HFF-Myc (cell line): ENCODE data around the gene AGXT.

Source experiments
- DNase-seq: peaks from one replicate; pipeline ENCODE4 v3.0.0-alpha.2; 2011; ENCODE audit warnings: low read depth; ENCODE audit errors: extremely low read depth
- H3K4me3 ChIP-seq: replicated peaks from 2 replicates; pipeline ENCODE4 v1.5.1; 2011; ENCODE audit warnings: low read depth, mild to moderate bottlenecking, control low read depth, low read length
- TF ChIP-seq, protein P1 (sequence below): IDR thresholded peaks from 2 replicates; pipeline ENCODE4 v1.5.1; 2012; ENCODE audit warnings: mild to moderate bottlenecking, low read depth, low read length, control low read depth; ENCODE audit errors: missing control alignments

The AGXT gene

DNA sequence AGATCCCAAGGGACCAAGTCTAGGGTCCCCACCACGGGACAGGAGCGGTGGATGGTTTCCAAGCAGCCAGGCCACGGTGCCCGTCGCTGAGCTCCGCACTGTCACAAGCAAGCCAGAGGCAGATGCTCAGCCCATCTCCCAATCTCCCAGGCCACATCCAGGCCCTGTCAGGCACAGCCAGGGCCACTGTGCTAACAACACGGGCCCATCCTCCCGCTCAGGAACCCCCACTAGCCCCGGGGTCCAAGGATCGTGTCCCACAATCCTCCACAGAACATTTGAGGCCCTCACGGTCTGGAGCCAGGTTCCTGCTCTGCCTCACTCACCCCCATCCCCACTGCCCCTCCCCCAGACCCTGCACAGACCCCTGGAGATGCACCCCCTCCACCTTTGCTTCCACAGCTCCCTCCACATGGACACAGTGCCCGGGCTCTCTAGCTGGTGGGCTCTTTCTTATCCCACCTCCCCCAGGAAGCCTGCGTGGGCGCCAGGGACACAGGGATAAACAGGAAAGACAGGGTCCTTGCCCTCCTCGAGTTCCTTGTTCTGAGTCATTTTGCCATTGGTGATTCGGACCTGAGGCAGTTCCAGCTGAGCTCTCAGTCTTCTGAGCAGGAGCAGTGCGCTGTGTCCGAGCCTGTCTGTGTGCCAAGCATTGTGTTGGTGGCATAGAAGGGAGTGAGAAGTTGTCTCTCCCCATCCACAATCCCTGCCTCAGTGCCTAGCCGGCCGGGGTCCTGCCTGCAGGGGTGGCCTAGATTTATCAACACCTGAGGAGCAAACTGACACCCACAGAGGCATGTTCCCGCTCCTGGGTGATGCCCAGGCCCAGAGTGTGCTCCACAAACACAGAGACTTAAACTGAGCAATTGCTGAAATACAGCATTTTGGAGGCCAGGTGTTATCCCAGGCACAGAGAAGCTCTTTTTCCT lies 44.5 kb downstream of the AGXT start:
- no peak for DNase-seq
- TF ChIP-seq, protein P1, sequence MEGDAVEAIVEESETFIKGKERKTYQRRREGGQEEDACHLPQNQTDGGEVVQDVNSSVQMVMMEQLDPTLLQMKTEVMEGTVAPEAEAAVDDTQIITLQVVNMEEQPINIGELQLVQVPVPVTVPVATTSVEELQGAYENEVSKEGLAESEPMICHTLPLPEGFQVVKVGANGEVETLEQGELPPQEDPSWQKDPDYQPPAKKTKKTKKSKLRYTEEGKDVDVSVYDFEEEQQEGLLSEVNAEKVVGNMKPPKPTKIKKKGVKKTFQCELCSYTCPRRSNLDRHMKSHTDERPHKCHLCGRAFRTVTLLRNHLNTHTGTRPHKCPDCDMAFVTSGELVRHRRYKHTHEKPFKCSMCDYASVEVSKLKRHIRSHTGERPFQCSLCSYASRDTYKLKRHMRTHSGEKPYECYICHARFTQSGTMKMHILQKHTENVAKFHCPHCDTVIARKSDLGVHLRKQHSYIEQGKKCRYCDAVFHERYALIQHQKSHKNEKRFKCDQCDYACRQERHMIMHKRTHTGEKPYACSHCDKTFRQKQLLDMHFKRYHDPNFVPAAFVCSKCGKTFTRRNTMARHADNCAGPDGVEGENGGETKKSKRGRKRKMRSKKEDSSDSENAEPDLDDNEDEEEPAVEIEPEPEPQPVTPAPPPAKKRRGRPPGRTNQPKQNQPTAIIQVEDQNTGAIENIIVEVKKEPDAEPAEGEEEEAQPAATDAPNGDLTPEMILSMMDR: no peak
- H3K4me3 ChIP-seq: no peak overlapping the region

DNA sequence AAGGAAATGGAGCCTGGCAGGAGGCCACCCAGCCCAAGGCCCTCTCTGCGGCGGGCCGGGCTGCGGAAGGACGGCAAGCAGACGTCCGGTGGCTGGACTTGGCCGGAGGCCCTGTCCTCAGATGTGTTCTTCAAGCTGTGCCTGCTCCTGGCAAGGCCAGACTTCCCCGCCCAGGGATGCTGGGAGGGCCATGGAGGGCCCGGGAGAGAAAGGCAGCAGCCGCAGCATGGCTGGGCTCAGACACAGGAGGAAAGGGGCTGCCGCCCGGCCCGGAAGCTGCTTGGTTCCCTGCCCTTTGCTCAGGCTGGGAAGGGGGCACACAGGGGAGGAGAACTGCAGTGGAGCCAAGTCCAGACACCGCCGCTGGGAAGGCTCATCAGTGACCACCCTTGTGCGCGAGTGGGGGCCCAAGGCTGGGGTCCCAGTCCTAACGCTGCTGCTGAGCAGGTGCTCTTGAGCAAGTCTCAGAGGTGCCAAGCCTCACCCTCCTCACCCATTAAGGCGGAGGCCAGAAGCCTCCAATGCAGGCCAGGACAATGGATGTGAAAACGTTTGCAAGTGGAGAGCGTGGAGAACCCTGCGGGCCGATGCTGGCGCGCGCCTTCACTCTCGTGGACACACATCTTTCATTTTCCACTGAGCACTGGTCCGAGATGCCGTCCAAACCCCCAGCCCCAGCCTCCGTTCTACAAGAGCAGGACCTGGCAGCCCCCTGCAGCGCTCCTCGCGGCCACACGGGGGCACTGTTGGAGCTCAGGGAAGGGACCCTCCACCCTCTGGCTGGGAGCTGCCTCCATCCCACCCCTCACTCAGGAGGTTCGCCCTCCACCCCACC lies 45.4 kb downstream of the AGXT start:
- H3K4me3 ChIP-seq: no peak overlapping the region
- TF ChIP-seq, protein P1: peak; percentile 92
- no peak for DNase-seq

- H3K4me3 ChIP-seq: no peak overlapping the region
- no peak for DNase-seq
- TF ChIP-seq, protein P1: no peak
These were observed 46.3 kb downstream of the AGXT start for GRCh38 chr2:240914645-240915525.

GRCh38 chr2:240915526-240916341 lies 47.1 kb downstream of the AGXT start:
- TF ChIP-seq, protein P1: no peak
- H3K4me3 ChIP-seq: no peak overlapping the region
- no peak for DNase-seq

DNA sequence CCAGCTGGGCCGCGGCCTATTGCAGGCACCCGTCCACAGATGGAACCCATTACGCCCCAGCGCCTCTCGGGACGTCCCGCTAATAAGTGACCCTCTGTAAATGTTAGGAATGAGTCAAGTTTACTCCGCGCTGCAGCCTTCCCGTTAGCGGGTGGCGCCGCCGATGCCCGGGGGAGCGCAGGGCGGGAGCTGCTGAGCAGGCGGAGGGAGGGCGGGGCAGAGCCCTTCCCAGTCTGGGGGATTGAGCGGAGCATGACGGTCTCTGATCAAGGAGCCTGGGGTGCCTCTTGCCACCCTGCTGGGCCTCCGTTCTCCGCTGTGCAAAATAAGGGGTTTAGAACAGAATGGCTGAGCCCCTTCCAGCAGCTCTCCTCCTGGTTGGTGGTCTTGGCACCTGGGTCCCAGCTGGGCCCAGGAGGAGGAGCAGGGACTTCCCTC lies 48.0 kb downstream of the AGXT start:
- DNase-seq: peak; percentile 78
- TF ChIP-seq, protein P1: no peak
- no peak overlapping the region for H3K4me3 ChIP-seq
